Upper lobe of left lung (tissue), 6 donors: ENCODE results near the gene ZBTB46. TPM values are rescaled to one million over a fixed set of nuclear protein-coding genes. Genes with fewer than 3 reads are reported as not detected.

Experiments
- ATAC-seq, 2 donors: fragments of 200-7000 bp; cut with Tn5 transposase; one replicate each; pipeline ENCODE4 v1.9.1; 2022; ENCODE audit warnings: mild to moderate bottlenecking in 2 of 2, moderate library complexity in 2 of 2; ENCODE audit not compliant: low FRiP score in 2 of 2
- DNase-seq, 2 donors: peaks; one replicate each; pipeline ENCODE4 v3.0.0-alpha.2; 2019 to 2020
- H3K27ac ChIP-seq, 4 donors: fragments of 200-600 bp; sonication (generic); one replicate each; pipeline ENCODE4 v1.5.1; 2016 to 2019
- H3K27me3 ChIP-seq, 4 donors: fragments of 200-600 bp; sonication (generic); one replicate each; pipeline ENCODE4 v1.5.1; 2017 to 2019
- H3K36me3 ChIP-seq, 4 donors: fragments of 200-600 bp; sonication (generic); one replicate each; pipeline ENCODE4 v1.5.1; 2016 to 2019
- H3K4me1 ChIP-seq, 4 donors: fragments of 200-600 bp; sonication (generic); one replicate each; pipeline ENCODE4 v1.5.1; 2018 to 2019
- H3K4me3 ChIP-seq, 4 donors: fragments of 200-600 bp; sonication (generic); one replicate each; pipeline ENCODE4 v1.5.1; 2017 to 2019; ENCODE audit warnings: mild to moderate bottlenecking in 2 of 4, moderate library complexity in 1 of 4
- H3K9me3 ChIP-seq, 4 donors: fragments of 200-600 bp; sonication (generic); one replicate each; pipeline ENCODE4 v1.5.1; 2018 to 2019
- EP300 ChIP-seq, 4 donors: sonication (generic); formaldehyde crosslinking; IDR thresholded peaks; one replicate each; pipeline ENCODE4 v1.5.1; 2017; ENCODE audit warnings: antibody characterized with exemption in 4 of 4, control low read depth in 2 of 4
- POLR2A ChIP-seq, 4 donors: fragments of 450-650 bp; IDR thresholded peaks; one replicate each; pipeline ENCODE4 v1.5.1; 2016 to 2017; ENCODE audit warnings: antibody characterized with exemption in 4 of 4, mild to moderate bottlenecking in 2 of 4
- POLR2AphosphoS5 ChIP-seq, 2 donors: sonication (generic); formaldehyde crosslinking; IDR thresholded peaks; one replicate each; pipeline ENCODE4 v1.5.1; 2017; ENCODE audit warnings: antibody characterized with exemption in 2 of 2
- WGBS, 2 donors: methylation state at CpG; one replicate each; pipeline ENCODE4 v1.1.5; 2017 to 2018; 5-methylcytosine and 5-hydroxymethylcytosine counted together
- total RNA-seq, 6 donors: library from RNA; depleted of rRNA in 4 of 6; stranded (reverse); fragments of >200 nt in 4 of 6; gene quantifications; one replicate each; pipeline versions ENCODE4 v1.1.0 to v1.2.1, GENCODE V29; 2016 to 2021
- TF ChIP-seq, protein P1 (sequence below), 6 experiments: fragments of 450-650 bp in 4 of 6; fragments of 200-600 bp in 2 of 6; sonication (generic) in 2 of 6; IDR thresholded peaks; one replicate each; pipeline ENCODE4 v1.5.1; 2016 to 2019; ENCODE audit warnings: antibody characterized with exemption in 6 of 6
- donor health status: DM: no; HTN: no; CAD: no; lungs with moderate emphysema.
- donor health status: DM: no; HTN: yes; CAD: no; lungs with severe emphysema.

Gene ZBTB46
- total RNA-seq, 6 donors from 2014 or later, result 7.6 to 25.3 (median 11.6) TPM

DNA sequence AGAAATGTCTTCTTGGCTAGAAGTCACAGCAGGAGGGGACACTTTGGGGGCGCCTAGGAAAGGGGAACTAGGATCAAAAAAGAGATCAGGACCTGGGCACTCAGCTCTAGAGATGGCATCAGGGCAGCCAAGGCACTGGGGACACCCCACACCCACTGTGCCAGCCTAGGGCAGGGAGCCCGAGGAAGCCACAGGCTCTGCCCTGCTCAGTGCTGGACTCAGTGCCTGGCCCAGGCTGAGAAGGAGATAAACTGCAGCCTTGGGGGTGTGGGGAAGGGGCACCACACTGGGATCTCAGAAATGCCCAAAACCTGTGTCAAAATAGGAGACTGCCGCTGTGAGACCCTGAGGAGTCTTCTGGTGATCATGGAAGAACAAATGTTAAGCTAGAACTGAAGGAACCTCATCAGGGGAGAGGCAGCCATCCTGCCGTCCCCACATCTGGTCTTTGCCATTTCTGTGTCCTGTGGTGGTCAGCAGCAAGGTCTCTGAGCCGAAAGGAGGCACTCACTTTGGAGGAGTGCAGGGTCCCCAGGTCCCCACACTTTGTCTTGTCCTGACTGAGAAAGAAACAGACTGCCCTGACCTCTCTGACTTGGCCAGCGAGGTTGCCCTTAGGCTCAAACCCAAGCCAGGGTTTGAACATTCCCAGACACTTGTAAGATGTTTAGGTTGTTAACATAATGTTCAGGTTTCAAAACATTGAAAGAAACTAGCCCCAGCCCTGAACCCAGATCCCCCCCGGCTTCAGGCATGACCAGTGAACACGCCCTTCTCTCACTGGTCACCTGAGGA, 125.6 kb downstream of the ZBTB46 start:
- Histone ChIP-seq H3K4me1 (peaks cover 24 to 33% (median 26%) of the 10 kb centered on the region in 4 donors), H3K4me3 (no peak overlapping the region), H3K36me3 (peaks cover 18 to 45% (median 37%) of the 10 kb centered on the region in 4 donors), H3K27ac (peak overlapping the region in 1 of 4 donors; percentile 93), H3K9me3 (no peaks in the 10 kb centered on the region), H3K27me3 (no peaks in the 10 kb centered on the region)
- ATAC-seq (no peak), DNase-seq (no peak)
- WGBS, 2 donors, result 83 to 94% methylated on average over 5 to 8 of the region's 8 CpGs
- TF ChIP-seq POLR2A (IDR thresholded peaks at IDR 0.05) (no peak), EP300 (IDR thresholded peaks at IDR 0.05) (no peak)
- TF ChIP-seq, protein P1, sequence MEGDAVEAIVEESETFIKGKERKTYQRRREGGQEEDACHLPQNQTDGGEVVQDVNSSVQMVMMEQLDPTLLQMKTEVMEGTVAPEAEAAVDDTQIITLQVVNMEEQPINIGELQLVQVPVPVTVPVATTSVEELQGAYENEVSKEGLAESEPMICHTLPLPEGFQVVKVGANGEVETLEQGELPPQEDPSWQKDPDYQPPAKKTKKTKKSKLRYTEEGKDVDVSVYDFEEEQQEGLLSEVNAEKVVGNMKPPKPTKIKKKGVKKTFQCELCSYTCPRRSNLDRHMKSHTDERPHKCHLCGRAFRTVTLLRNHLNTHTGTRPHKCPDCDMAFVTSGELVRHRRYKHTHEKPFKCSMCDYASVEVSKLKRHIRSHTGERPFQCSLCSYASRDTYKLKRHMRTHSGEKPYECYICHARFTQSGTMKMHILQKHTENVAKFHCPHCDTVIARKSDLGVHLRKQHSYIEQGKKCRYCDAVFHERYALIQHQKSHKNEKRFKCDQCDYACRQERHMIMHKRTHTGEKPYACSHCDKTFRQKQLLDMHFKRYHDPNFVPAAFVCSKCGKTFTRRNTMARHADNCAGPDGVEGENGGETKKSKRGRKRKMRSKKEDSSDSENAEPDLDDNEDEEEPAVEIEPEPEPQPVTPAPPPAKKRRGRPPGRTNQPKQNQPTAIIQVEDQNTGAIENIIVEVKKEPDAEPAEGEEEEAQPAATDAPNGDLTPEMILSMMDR (IDR thresholded peaks at IDR 0.05), result no peak

DNA sequence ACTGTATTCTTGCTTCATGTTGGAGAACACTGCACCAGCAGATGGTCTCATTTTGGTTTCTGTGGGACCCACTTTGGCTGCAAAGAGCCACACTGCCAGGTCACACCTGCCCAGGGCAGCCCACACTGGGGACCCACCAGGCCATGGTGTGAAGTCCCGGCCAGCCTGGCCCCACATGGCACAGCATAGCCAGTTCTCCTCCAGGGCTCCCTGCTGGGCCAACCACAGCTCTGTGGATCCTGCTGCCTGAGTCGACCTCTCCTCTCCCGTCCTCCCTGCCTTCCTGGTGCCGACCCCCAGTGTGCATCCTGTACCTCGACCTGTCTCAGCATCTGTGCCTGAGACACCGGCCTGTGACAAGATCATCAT, 126.3 kb downstream of the ZBTB46 start:
- no peaks in the 10 kb centered on the region for H3K9me3 ChIP-seq
- ATAC-seq (no peak), DNase-seq (peak in 1 of 2 donors; percentile 41)
- no peak overlapping the region for H3K4me3 ChIP-seq
- TF ChIP-seq EP300 (IDR thresholded peaks at IDR 0.05) (no peak), POLR2AphosphoS5 (IDR thresholded peaks at IDR 0.05) (no peak), POLR2A (IDR thresholded peaks at IDR 0.05) (no peak)
- TF ChIP-seq, protein P1 (IDR thresholded peaks at IDR 0.05), result no peak
- peak overlapping the region in 1 of 4 donors; percentile 93 for H3K27ac ChIP-seq
- 86 to 87% methylated on average over 4 to 6 of the region's 6 CpGs for whole genome bisulfite sequencing, 2 donors
- H3K36me3 ChIP-seq, result peaks cover 17 to 41% (median 37%) of the 10 kb centered on the region in 4 donors
- H3K27me3 ChIP-seq, result no peaks in the 10 kb centered on the region
- peaks cover 24 to 32% (median 26%) of the 10 kb centered on the region in 4 donors for H3K4me1 ChIP-seq

DNA sequence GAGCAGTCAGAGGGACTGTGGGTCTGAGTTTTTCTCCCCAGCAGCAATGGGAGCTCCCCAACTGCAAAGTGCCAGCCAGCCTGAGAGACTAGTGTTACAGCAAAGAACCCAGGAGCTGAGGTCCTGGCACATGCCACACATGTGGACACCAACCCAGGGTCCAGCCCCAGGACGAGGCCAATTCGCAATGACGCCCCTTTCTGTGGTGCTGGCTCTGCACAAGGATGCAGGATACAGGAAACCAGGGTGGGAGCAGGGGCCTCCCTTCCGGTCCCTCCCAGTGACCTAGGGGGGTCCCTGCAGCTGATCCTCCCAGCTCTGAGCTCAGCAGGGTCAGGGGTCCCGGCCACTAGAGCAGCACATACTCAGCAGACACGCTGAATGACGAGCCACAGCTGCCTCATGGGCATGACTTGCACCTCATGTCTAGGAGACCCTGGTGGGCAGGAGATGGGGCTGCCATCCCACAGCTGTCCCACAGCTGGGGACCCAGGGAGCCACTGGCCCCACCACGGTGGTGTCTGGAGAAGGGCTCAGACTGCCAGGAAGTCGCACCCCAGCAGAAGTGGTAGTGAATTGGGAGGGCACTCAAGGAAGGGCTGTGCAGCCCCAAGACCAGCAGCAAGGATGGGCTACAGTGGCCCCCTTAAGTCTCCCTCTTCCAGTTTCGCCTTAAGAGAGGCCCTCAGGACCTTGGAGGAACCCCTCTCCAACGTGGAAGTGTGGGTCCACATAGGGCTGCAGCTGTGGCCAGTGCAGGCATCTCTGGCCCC, 126.9 kb downstream of the ZBTB46 start:
- DNase-seq, result peak in 1 of 2 donors; percentile 40
- Histone ChIP-seq H3K4me1 (peaks cover 23 to 31% (median 27%) of the 10 kb centered on the region in 4 donors), H3K9me3 (no peaks in the 10 kb centered on the region), H3K27me3 (no peaks in the 10 kb centered on the region), H3K27ac (peak overlapping the region in 1 of 4 donors; percentile 93), H3K4me3 (no peak overlapping the region), H3K36me3 (peaks cover 17 to 39% (median 36%) of the 10 kb centered on the region in 4 donors)
- 89 to 100% methylated on average over 1 to 11 of the region's 11 CpGs for whole genome bisulfite sequencing, 2 donors
- TF ChIP-seq, protein P1 (IDR thresholded peaks at IDR 0.05), result no peak
- TF ChIP-seq POLR2A (IDR thresholded peaks at IDR 0.05) (no peak), POLR2AphosphoS5 (IDR thresholded peaks at IDR 0.05) (no peak)
- no peak for ATAC-seq

DNA sequence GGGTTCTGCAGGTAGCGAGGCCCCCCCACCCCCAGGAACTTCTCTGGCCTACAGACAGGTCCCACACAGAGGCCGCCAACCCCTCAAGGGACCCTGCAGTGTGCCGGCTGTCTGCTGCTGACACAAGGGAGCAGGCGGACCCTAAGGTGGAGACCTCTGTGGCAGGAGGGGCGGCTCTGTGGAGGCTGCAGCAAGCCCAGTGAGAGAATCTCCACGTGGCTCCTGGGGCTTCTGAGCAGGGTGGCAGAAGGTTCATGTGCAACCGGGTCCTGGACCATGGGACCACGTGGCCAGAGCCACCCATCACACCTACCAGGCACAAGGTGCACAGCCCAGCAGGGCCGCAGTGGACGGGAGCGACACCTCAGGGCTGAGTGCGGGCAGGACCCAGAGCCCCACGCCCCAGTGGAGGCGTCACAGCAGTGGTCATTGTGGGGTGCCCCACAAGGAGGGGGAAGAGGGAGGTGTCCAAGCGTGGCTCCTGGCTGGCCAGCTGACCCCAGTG, 127.5 kb downstream of the ZBTB46 start:
- H3K9me3 ChIP-seq, result no peaks in the 10 kb centered on the region
- DNase-seq (peak in 1 of 2 donors; percentile 71), ATAC-seq (no peak)
- H3K4me1 ChIP-seq, result peaks cover 23 to 31% (median 26%) of the 10 kb centered on the region in 4 donors
- H3K36me3 ChIP-seq, result peaks cover 17 to 36% (median 34%) of the 10 kb centered on the region in 4 donors
- no peak overlapping the region for H3K4me3 ChIP-seq
- H3K27me3 ChIP-seq, result no peaks in the 10 kb centered on the region
- no peak overlapping the region for H3K27ac ChIP-seq
- TF ChIP-seq POLR2AphosphoS5 (IDR thresholded peaks at IDR 0.05), result no peak
- TF ChIP-seq POLR2A (IDR thresholded peaks at IDR 0.05), result no peak
- TF ChIP-seq, protein P1 (IDR thresholded peaks at IDR 0.05), result no peak
- no peak for TF ChIP-seq EP300 (IDR thresholded peaks at IDR 0.05)
- WGBS, 2 donors, result 94 to 100% methylated on average over 1 to 14 of the region's 15 CpGs
